Measurements from ENCODE around the gene OR6X1. TPM values are rescaled to one million over a fixed set of nuclear protein-coding genes. Genes with fewer than 3 reads are reported as not detected.

OR6X1 gene
- total and polyA plus RNA-seq, 2 of the 8 experiments (the other 6 are each of a cell fraction or from before 2014, with no cell fraction given): not detected

- Histone ChIP-seq H2AFZ (ENCODE audit: low read length) (no peak overlapping the region), H3K18ac (ENCODE audit: extremely low read depth, low read length) (peak overlapping the region; percentile 86), H3K79me1 (ENCODE audit: low read depth, low read length) (no peaks in the 10 kb centered on the region), H2BK15ac (ENCODE audit: low read length) (no peak overlapping the region), H3K27me3 (replicated peaks in 1 of 4; ENCODE audit: control insufficient read depth in 3 of 4, extremely low read depth in 1 of 4, insufficient read depth in 3 of 4, low read length in 3 of 4) (no peaks in the 10 kb centered on the region), H3K23ac (ENCODE audit: insufficient read length) (no peak overlapping the region), H2BK120ac (replicated peaks; ENCODE audit: low read depth, low read length) (peak overlapping the region; percentile 99), H2BK20ac (ENCODE audit: low read length) (peak overlapping the region; percentile 94; the same call in 1 of the 2 replicates), H2AK5ac (ENCODE audit: low read depth, low read length) (no peak overlapping the region), H3K27ac (ENCODE audit: low read depth, low read length) (peak overlapping the region; percentile 30; the same call in 1 of the 2 replicates), H3K4me1 (replicated peaks in 1 of 4; ENCODE audit: control insufficient read depth in 3 of 4, insufficient read depth in 4 of 4, low read length in 3 of 4) (peaks cover 0 to 33% (median 14%) of the 10 kb centered on the region in 4 experiments), H3K79me2 (ENCODE audit: control insufficient read depth in 1 of 2, insufficient read depth in 2 of 2, low read length in 2 of 2) (no peaks in the 10 kb centered on the region), H3K9ac (replicated peaks in 1 of 4; ENCODE audit: extremely low read depth in 1 of 4, low read depth in 3 of 4, low read length in 3 of 4) (no peak overlapping the region; a peak in 1 of 7 replicates), H3K4me2 (ENCODE audit: insufficient read depth in 1 of 2, low read depth in 2 of 2, low read length in 2 of 2) (peak overlapping the region; percentile 19 to 32; a peak in 3 of 4 replicates), H4K8ac (ENCODE audit: extremely low read depth, insufficient read depth, low read length) (no peak overlapping the region), H3K14ac (ENCODE audit: insufficient read length) (no peak overlapping the region), H2BK12ac (ENCODE audit: low read depth, low read length) (0 out of 2 replicates have a peak overlapping the region, but pooled peaks have one; percentile 11), H4K20me1 (replicated peaks in 1 of 2; ENCODE audit: control insufficient read depth in 1 of 2, insufficient read depth in 2 of 2, low read length in 2 of 2) (no peaks in the 10 kb centered on the region), H3K4ac (replicated peaks; ENCODE audit: insufficient read length, low read depth, low read length) (peak overlapping the region; percentile 57), H3K36me3 (ENCODE audit: control insufficient read depth in 2 of 4, insufficient read depth in 4 of 4, low read length in 3 of 4) (no peaks in the 10 kb centered on the region), H3K56ac (replicated peaks; ENCODE audit: insufficient read length, low read depth, low read length) (peak overlapping the region; percentile 93), H3K23me2 (ENCODE audit: low read depth, low read length) (no peaks in the 10 kb centered on the region; the same call in 1 of the 2 replicates), H4K91ac (replicated peaks; ENCODE audit: insufficient read length, low read length) (peak overlapping the region; percentile 97), H3K9me3 (ENCODE audit: insufficient read depth in 2 of 2, low read depth in 1 of 2, low read length in 1 of 2) (no peaks in the 10 kb centered on the region), H3K4me3 (ENCODE audit: extremely low read depth in 1 of 4, insufficient read depth in 2 of 4, low read depth in 3 of 4, low read length in 4 of 4) (peak overlapping the region in 1 of 4 experiments; percentile 27; a peak in 1 of 8 replicates), H4K5ac (ENCODE audit: insufficient read length, low read depth, low read length) (peak overlapping the region; percentile 97), H2BK5ac (ENCODE audit: low read depth, low read length) (peak overlapping the region; percentile 95; the same call in 1 of the 2 replicates)
- CTCF ChIA-PET (ENCODE audit: partially characterized antibody): interaction anchor here (0.6 to 1.3 kb wide), 7 partner anchors 8 to 293 kb away, joined by 3 to 5 read pairs (median 3); no protein-coding TSS in a partner anchor
- POLR2A ChIA-PET (ENCODE audit: partially characterized antibody): interaction anchor here (0.7 to 2.3 kb wide), 5 partner anchors 26 to 126 kb away, joined by 3 to 11 read pairs (median 3); partner anchors contain the start of gene ZNF202
- FAIRE-seq (no peak), DNase-seq (ENCODE audit: low read depth in 1 of 2, low spot score in 2 of 2) (no peak)
- whole genome bisulfite sequencing, 2 experiments (ENCODE audit: extremely low coverage in 1 of 2, insufficient coverage in 1 of 2, insufficient read length in 1 of 2, insufficient replicate concordance in 2 of 2, low coverage in 1 of 2, low lambda C conversion rate in 2 of 2, missing lambda C conversion rate in 1 of 2): 11% methylated on average over 4 of the region's 4 CpGs; no CpG with 5 or more reads in 1 of the 2 experiments
- peak; percentile 68; the same call in 1 of the 2 replicates for TF ChIP-seq MAFK (IDR thresholded peaks at IDR 0.05; ENCODE audit: low read depth, low read length)
- no peak for TF ChIP-seq SIN3A (conservative IDR thresholded peaks at IDR 0.05 in 1 of 2, IDR thresholded peaks at IDR 0.05 in 1 of 2; ENCODE audit: low read depth in 1 of 2, low read length in 2 of 2)
- TF ChIP-seq BCL11A (IDR thresholded peaks at IDR 0.05; ENCODE audit: low read depth in 2 of 2, low read length in 2 of 2): no peak
- TF ChIP-seq CHD1 (IDR thresholded peaks at IDR 0.05; ENCODE audit: low read depth, low read length): no peak
- TF ChIP-seq MAX (IDR thresholded peaks at IDR 0.05): peak; percentile 17; the same call in 1 of the 2 replicates
- 0 out of 4 replicates have a peak, but pooled peaks of 1 of the 2 experiments have one; percentile 1 for TF ChIP-seq HDAC2 (IDR thresholded peaks at IDR 0.05; ENCODE audit: borderline replicate concordance in 1 of 2, low read depth in 2 of 2, low read length in 2 of 2)
- peak; percentile 54; the same call in 1 of the 2 replicates for TF ChIP-seq JUND (IDR thresholded peaks at IDR 0.05; ENCODE audit: low read length)
Observed at GRCh38 chr11:123775715-123776549, 21.6 kb upstream of the OR6X1 start.
